ENCODE measurements around the gene MAF.

MAF gene

DNA sequence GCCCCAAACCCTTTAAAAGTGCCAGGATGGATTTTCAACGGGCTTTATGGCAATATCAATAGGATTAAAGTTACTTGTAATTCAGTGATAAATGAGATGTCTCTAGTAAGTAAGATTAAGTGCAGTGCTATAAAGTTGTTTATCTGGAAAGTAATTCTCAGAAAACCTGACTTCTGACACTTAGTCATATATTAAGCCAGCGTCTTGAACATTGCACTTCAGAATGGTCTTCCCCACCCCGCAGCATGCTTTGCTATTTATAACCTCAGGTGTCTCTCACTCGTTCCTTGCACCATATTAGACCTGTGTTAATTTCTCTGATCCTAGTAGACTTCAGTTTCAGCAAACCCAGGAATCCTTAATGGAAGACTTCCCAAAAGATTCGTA lies 2.1 kb upstream of the MAF start:
- H3K27me3 ChIP-seq (ENCODE audit: low read depth, low read length): peaks cover 39% of the 10 kb centered on the region
- no peaks in the 10 kb centered on the region for H4K20me1 ChIP-seq (ENCODE audit: insufficient read depth, low read length)
- H3K79me2 ChIP-seq (ENCODE audit: low read length): no peaks in the 10 kb centered on the region
- no peak for TF ChIP-seq EZH2phosphoT487 (IDR thresholded peaks at IDR 0.05; ENCODE audit: low read depth)
- no peak for TF ChIP-seq CTCF (IDR thresholded peaks at IDR 0.05; ENCODE audit: low read depth, low read length)
- no peak overlapping the region for H2AFZ ChIP-seq (ENCODE audit: low read depth, low read length)
- no peaks in the 10 kb centered on the region for H3K36me3 ChIP-seq (replicated peaks; ENCODE audit: low read depth, low read length)
- H3K9me3 ChIP-seq (ENCODE audit: insufficient read depth, low read length): no peaks in the 10 kb centered on the region
- H3K4me1 ChIP-seq (ENCODE audit: low read length): no peaks in the 10 kb centered on the region; the same call in 1 of the 2 replicates
- no peak overlapping the region for H3K4me2 ChIP-seq (ENCODE audit: low read length)
- H3K4me3 ChIP-seq (ENCODE audit: low read length): no peak overlapping the region
- no peak overlapping the region for H3K9ac ChIP-seq (ENCODE audit: low read length)
- H3K27ac ChIP-seq (ENCODE audit: low read length): no peak overlapping the region

- Histone ChIP-seq H3K4me3 (ENCODE audit: low read length) (no peak overlapping the region), H3K9ac (ENCODE audit: low read length) (no peak overlapping the region), H2AFZ (ENCODE audit: low read depth, low read length) (no peak overlapping the region), H3K4me1 (ENCODE audit: low read length) (no peaks in the 10 kb centered on the region; the same call in 1 of the 2 replicates), H3K27me3 (ENCODE audit: low read depth, low read length) (peaks cover 34% of the 10 kb centered on the region), H3K9me3 (ENCODE audit: insufficient read depth, low read length) (no peaks in the 10 kb centered on the region), H4K20me1 (ENCODE audit: insufficient read depth, low read length) (no peaks in the 10 kb centered on the region), H3K79me2 (ENCODE audit: low read length) (no peaks in the 10 kb centered on the region), H3K27ac (ENCODE audit: low read length) (no peak overlapping the region), H3K36me3 (replicated peaks; ENCODE audit: low read depth, low read length) (no peaks in the 10 kb centered on the region), H3K4me2 (ENCODE audit: low read length) (no peak overlapping the region)
- TF ChIP-seq EZH2phosphoT487 (IDR thresholded peaks at IDR 0.05; ENCODE audit: low read depth): no peak
- peak; percentile 90 for TF ChIP-seq CTCF (IDR thresholded peaks at IDR 0.05; ENCODE audit: low read depth, low read length)
Observed at GRCh38 chr16:79601931-79602627, 1.5 kb upstream of the MAF start.

- no peaks in the 10 kb centered on the region for H3K36me3 ChIP-seq (replicated peaks; ENCODE audit: low read depth, low read length)
- peaks cover 27% of the 10 kb centered on the region for H3K27me3 ChIP-seq (ENCODE audit: low read depth, low read length)
- H3K27ac ChIP-seq (ENCODE audit: low read length): no peak overlapping the region
- H3K9ac ChIP-seq (ENCODE audit: low read length): no peak overlapping the region
- H3K79me2 ChIP-seq (ENCODE audit: low read length): no peaks in the 10 kb centered on the region
- H3K9me3 ChIP-seq (ENCODE audit: insufficient read depth, low read length): no peaks in the 10 kb centered on the region
- no peaks in the 10 kb centered on the region for H4K20me1 ChIP-seq (ENCODE audit: insufficient read depth, low read length)
- H3K4me1 ChIP-seq (ENCODE audit: low read length): no peaks in the 10 kb centered on the region; the same call in 1 of the 2 replicates
- H2AFZ ChIP-seq (ENCODE audit: low read depth, low read length): no peak overlapping the region
- no peak for TF ChIP-seq CTCF (IDR thresholded peaks at IDR 0.05; ENCODE audit: low read depth, low read length)
- no peak for TF ChIP-seq EZH2phosphoT487 (IDR thresholded peaks at IDR 0.05; ENCODE audit: low read depth)
- no peak overlapping the region for H3K4me2 ChIP-seq (ENCODE audit: low read length)
- no peak overlapping the region for H3K4me3 ChIP-seq (ENCODE audit: low read length)
Observed at GRCh38 chr16:79601092-79601930, 774 bp upstream of the MAF start.
